HG03060 (cell line): ENCODE measurements around the gene TUBGCP2.

ENCODE experiments used
- ATAC-seq: cut with Tn5 transposase; IDR thresholded peaks from one replicate; pipeline ENCODE4 v1.9.1; 2021; ENCODE audit warnings: low read depth, moderate number of reproducible peaks; ENCODE audit not compliant: unreplicated experiment

TUBGCP2 gene

DNA sequence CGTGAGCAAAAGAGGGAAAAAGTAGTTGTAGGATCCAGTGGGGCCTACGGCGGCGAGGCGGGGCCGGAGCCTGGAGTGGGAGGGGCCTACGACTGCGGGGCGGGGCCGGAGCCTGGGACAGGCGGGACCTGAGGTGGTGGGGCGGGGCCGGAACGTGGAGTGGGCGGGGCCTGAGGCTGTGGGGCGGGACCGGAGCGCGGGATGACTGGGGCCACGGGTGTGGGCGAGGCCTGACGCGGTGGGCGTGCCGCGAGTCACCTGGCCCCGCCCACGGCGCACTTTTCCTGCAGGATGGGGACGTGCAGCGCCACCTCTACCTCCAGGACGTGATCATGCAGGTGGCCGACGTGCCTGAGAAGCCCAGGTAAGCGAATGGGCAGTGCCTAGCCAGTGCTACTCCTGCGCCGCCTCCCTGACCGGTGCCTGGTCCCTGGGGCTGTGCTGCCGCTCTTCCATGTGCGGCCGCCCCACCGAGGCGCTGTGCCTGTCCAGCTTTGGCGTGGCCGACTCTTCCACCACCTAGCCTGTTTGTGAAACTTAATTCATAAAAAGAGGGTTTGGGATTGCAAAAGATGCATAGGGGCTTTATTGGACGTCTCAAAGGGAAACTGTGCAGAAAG lies 538 bp upstream of the TUBGCP2 start:
- ATAC-seq: peak; percentile 43

GRCh38 chr10:133307776-133308420 lies 774 bp downstream of the TUBGCP2 start:
- ATAC-seq: peak; percentile 31

GRCh38 chr10:133306941-133307379 lies 1.7 kb downstream of the TUBGCP2 start:
- no peak for ATAC-seq

- no peak for ATAC-seq
These were observed 2.6 kb downstream of the TUBGCP2 start for GRCh38 chr10:133306097-133306476.

GRCh38 chr10:133303206-133303605 lies 5.5 kb downstream of the TUBGCP2 start:
- no peak for ATAC-seq

GRCh38 chr10:133302230-133302629 lies 6.4 kb downstream of the TUBGCP2 start:
- ATAC-seq: no peak

DNA sequence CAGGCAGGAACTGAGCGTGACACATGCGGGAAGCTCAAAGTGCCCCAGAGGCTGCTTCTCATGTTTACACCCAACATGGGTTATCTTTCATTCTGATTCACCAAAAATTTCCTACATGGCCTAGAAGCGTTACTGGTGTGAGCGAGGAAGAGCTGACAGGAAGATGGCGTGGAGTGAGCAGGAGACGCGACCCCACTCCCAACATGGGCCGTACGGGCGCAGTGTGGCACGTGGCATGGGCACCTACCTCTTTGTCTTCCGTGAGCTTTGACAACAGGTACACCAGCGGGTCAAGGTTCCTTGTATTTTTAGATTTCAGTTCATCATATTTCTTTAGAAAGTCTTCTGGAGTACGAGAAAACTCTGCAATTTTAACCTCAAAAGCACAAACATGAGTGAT lies 8.9 kb downstream of the TUBGCP2 start:
- ATAC-seq: no peak

GRCh38 chr10:133299224-133299623 lies 9.4 kb downstream of the TUBGCP2 start:
- no peak for ATAC-seq

- no peak for ATAC-seq
These were observed 10.2 kb downstream of the TUBGCP2 start for GRCh38 chr10:133298466-133298865.

GRCh38 chr10:133297504-133297903 lies 11.2 kb downstream of the TUBGCP2 start:
- ATAC-seq: no peak

DNA sequence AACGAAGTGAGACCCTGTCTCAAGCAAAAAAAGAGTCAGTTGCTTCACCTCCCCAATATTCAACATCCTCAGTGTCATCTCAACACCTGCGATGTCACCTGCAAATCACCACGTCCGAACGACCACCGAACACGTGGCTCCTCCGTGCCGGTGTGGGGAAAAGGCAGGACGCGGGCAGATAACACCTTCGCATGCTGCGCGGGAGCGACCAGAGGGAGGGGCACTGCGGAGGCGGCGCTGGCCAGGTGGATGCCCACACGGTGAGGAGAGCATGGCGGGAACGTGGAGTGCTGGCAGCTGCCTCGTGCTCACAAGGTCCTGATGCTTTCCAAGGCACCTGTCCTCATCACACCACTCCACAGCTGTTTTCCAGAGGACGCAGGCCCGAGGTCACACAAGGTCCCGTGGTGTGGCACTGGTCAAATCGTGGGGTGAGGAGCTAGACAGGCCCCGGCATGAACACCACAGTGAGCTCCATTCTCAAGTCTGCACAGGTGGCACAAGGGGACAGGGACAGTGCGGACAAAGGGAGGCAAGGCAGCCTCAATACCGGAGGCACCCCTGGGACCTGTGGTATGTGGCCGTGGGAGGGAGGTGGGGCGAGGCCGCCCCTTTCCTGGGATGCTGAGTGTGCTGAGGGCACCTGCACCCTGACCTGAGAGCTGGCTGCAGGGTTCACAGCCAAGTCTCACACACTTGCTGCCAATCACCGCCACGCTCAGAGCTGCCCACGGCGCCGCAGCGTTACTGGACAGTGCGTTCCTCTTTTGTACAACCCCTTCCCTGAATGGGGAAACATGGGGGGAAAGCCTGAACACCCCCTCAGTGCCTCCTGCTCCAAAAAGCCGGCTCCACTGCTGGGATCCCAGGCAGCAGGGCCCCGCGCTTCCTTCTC lies 13.0 kb downstream of the TUBGCP2 start:
- no peak for ATAC-seq

DNA sequence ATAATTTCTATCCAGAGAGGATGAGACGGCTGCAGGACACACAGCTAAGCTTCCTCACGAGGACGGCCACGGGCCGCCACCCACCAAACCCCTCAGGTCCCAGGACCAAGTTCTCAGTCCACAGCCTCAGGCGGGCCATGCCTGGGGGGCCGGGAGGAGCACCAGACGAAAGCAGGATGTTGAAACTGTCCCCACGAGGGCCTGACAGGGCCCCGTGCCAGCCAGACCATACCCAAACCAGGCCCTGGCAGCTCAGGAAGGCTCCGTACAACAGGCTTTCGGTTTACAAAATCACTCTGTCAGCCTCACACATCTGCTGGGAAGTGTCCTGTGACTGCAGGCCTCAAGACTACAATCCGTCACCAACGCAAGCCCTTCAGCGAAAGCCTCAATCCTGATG lies 14.5 kb downstream of the TUBGCP2 start:
- no peak for ATAC-seq

- no peak for ATAC-seq
These were observed 14.9 kb downstream of the TUBGCP2 start for GRCh38 chr10:133293810-133294119.

DNA sequence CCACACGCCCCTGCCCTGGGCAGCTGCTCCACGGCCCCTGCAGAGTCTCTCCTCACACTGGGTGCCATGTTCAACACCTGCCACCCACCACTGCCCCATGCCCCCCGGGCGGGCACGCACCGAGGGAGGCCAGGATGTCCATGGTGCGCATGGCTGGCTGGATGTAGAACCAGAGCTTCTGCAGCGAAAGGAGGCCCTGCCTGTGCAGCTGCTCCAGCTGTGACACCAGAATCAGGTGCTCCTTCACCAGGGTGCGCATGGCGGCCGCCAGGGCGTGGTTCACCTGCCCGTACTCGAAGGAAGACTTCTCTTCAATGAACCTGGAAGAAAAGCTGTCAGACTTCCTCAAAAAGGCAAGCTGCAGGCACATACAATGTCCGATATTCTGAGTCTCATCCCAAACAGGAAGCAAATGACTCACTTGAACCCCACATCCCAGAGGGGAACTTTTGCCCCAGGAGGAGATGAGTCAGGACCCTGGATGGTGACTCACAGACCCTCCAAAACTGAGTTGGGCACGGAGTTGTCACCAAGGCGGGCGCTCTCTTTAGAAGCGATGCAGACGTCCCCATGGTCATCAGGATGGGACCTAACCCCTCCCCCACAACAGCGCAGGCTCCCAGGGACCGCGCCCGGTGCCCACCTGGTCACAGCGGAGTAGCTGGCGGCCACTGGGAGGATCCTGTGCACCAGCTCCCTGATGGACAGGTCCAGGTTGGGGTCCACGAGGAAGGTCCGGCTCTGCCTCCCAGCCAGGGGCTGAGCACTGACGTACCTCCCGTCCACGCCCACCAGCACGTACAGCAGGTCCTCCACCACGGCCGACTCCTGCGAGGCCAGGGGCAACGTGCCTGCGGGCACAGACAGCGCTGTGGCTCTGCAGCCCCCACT lies 15.5 kb downstream of the TUBGCP2 start:
- ATAC-seq: no peak

DNA sequence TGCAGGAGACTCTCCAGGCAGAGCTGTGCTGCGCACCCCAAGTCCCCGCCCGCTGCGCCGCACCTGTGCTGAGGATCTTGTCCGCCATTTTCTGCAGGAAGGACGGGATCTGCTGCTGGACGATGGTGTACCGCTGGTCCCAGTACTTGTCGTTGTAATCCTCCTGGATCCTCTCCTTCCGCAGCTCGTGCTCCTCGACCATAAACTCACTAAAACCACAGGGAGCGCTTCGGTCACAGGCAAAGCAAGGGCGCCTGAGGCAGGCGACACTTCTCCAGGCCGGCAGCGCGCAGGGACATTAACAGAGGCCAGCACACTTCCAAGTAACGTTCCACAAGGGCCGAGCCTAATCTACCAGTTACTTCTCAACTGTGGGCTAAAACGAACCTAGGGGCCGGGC lies 18.9 kb downstream of the TUBGCP2 start:
- ATAC-seq: no peak

DNA sequence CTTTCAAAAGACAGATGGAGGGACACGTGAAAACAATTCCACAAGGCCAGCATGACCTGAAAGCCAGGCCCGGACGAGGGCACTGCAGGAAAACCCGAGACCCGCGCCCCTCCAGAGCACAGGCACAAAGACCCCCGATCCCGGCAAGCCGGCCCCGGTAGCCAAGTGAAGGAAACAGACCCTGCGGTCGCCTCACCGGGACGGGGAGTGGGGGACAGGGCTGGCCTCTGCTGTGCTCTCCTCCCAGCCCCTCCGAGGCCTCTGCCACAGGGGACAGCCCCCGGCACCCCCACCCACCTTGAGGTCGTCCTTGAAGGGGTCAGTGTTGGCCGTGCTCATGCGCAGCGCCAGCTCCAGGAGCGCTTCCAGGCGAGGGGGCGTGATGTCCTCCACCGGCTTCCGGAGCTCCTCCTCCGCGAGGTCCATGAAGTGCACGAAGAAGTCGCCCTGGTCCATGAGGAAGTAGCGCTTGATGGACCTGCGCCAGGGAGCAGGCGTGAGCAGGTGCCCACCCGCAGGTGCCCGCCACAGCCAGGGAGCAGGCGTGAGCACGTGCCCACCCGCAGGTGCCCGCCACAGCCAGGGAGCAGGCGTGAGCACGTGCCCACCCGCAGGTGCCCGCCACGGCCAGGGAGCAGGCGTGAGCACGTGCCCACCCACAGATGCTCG lies 20.7 kb downstream of the TUBGCP2 start:
- ATAC-seq: no peak

DNA sequence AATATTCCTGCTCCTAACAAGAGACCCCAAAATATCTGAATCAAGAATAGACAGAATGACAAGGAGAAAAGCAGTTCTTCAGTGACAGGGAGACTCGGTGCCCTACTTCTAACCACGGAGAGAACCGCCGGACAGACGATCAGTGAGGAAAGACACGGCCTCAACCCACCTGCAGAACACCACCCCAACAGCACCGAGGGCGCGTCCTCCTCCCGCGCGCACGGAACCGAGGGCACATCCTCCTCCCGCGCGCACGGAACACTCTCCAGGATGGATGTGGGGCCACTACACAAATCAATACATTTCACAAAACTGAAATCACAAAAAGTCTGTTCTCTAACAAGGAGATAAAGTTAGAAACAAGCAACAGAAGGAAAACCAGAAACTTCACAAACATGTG lies 22.3 kb downstream of the TUBGCP2 start:
- ATAC-seq: no peak

DNA sequence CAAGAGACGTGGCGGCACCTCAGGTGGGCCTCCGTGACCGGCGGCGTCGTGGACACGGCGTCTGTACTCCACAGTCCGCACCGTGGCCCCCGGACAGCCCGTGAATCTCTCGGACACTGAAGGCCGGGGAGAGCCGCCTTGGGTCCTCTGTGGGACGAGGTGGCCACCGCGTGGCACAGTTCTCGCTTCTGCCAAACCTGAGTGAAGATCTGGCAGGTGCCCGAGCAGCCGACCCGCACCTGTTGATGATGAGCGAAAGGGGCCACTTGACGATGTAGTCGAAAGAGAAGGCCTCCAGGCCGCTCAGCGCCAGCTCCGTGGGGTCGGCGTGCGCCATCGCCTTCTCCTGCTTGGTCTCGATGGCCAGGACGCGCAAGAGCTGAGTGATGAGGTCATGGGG lies 23.5 kb downstream of the TUBGCP2 start:
- ATAC-seq: no peak

- no peak for ATAC-seq
These were observed 24.7 kb downstream of the TUBGCP2 start for GRCh38 chr10:133283931-133284330.

- ATAC-seq: no peak
These were observed 25.8 kb downstream of the TUBGCP2 start for GRCh38 chr10:133282846-133283390.
